SH-SY5Y (cell line): ENCODE data around the gene ADAMTS17.

Experiments used
- GATA2 ChIP-seq: IDR thresholded peaks from 2 replicates; pipeline ENCODE4 v1.6.1; 2011; ENCODE audit warnings: mild to moderate bottlenecking, low read depth, low read length
- GATA3 ChIP-seq: IDR thresholded peaks from 2 replicates; pipeline ENCODE4 v1.6.1; 2011; ENCODE audit warnings: low read depth, mild to moderate bottlenecking, low read length, moderate library complexity

Gene ADAMTS17

GRCh38 chr15:100256970-100257650, 84.7 kb downstream of the ADAMTS17 start:
- TF ChIP-seq GATA3 (no peak), GATA2 (no peak)

- TF ChIP-seq GATA2 (no peak), GATA3 (no peak)
Measured at GRCh38 chr15:100256101-100256969, 85.4 kb downstream of the ADAMTS17 start.

- TF ChIP-seq GATA3 (no peak), GATA2 (no peak)
Measured at GRCh38 chr15:100255644-100256043, 86.1 kb downstream of the ADAMTS17 start.

GRCh38 chr15:100254691-100255090, 87.1 kb downstream of the ADAMTS17 start:
- TF ChIP-seq GATA3 (no peak), GATA2 (no peak)

GRCh38 chr15:100254285-100254684, 87.5 kb downstream of the ADAMTS17 start:
- TF ChIP-seq GATA3 (no peak), GATA2 (no peak)

GRCh38 chr15:100253640-100254039, 88.1 kb downstream of the ADAMTS17 start:
- TF ChIP-seq GATA3, result no peak
- no peak for TF ChIP-seq GATA2

- TF ChIP-seq GATA3 (no peak), GATA2 (no peak)
Measured at GRCh38 chr15:100252779-100253417, 88.9 kb downstream of the ADAMTS17 start.

GRCh38 chr15:100252359-100252758, 89.4 kb downstream of the ADAMTS17 start:
- TF ChIP-seq GATA3 (no peak), GATA2 (no peak)

- TF ChIP-seq GATA2, result no peak
- TF ChIP-seq GATA3, result no peak
Measured at GRCh38 chr15:100250176-100250800, 91.5 kb downstream of the ADAMTS17 start.

- TF ChIP-seq GATA3, result no peak
- TF ChIP-seq GATA2, result no peak
Measured at GRCh38 chr15:100249096-100249815, 92.5 kb downstream of the ADAMTS17 start.

GRCh38 chr15:100248236-100248635, 93.5 kb downstream of the ADAMTS17 start:
- no peak for TF ChIP-seq GATA2
- TF ChIP-seq GATA3, result no peak

GRCh38 chr15:100247228-100248225, 94.2 kb downstream of the ADAMTS17 start:
- TF ChIP-seq GATA2, result no peak
- no peak for TF ChIP-seq GATA3

- TF ChIP-seq GATA2 (no peak), GATA3 (no peak)
Measured at GRCh38 chr15:100245855-100246254, 95.9 kb downstream of the ADAMTS17 start.
